ENCODE data around the gene AHSP. TPM values are rescaled to one million over a fixed set of nuclear protein-coding genes. Genes with fewer than 3 reads are reported as not detected.

Gene AHSP
- total RNA-seq, 4 donors from 2014 or later = not detected

DNA sequence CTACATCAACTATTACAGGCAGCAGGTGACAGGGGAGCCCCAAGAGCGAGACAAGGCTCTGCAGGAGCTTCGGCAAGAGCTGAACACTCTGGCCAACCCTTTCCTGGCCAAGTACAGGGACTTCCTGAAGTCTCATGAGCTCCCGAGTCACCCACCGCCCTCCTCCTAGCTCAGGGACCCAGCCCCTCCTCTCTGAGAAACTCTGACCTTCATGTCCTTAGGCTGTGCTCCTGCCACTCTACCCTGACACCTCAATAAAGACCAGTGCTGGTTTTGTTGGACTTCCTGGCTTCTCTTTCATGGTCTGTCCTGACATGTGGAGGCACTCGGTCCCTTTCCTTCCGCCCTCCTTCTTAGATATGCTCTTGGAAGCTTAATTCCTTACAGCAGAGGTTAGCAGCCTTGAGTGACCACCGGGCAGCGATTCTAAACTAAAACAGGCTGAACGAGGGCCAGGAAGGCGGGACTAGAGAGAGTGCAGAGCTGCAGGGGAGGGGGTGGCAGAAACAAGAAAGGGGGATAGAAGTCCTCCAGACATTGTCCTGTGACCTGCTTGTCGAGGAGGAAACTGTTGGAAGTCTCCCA, 915 bp downstream of the AHSP start:
- TF ChIP-seq POLR2A (IDR thresholded peaks at IDR 0.05) = no peak
- no peak for TF ChIP-seq EP300 (IDR thresholded peaks at IDR 0.05)
- TF ChIP-seq CTCF (IDR thresholded peaks at IDR 0.05) = no peak
- H3K4me1 ChIP-seq = peaks cover 0 to 14% (median 0%) of the 10 kb centered on the region in 4 donors
- no peak overlapping the region for H3K27ac ChIP-seq
- H3K9me3 ChIP-seq = no peaks in the 10 kb centered on the region
- WGBS, 2 donors = 29 to 41% methylated on average over 11 of the region's 11 CpGs
- peak overlapping the region in 2 of 4 donors; percentile 14 to 47 for H3K4me3 ChIP-seq
- no peaks in the 10 kb centered on the region for H3K36me3 ChIP-seq
- peaks cover 0 to 21% of the 10 kb centered on the region in 2 donors for H3K27me3 ChIP-seq
- DNase-seq (ENCODE audit: low spot score in 2 of 2) = no peak

GRCh38 chr16:31529108-31529936, 1.6 kb downstream of the AHSP start:
- H3K9me3 ChIP-seq = no peaks in the 10 kb centered on the region
- no peak for DNase-seq (ENCODE audit: low spot score in 2 of 2)
- TF ChIP-seq EP300 (IDR thresholded peaks at IDR 0.05) = no peak
- TF ChIP-seq CTCF (IDR thresholded peaks at IDR 0.05) = no peak
- no peak for TF ChIP-seq POLR2A (IDR thresholded peaks at IDR 0.05)
- WGBS, 2 donors = 1 to 5% methylated on average over 21 to 48 of the region's 52 CpGs
- H3K36me3 ChIP-seq = no peaks in the 10 kb centered on the region
- peak overlapping the region; percentile 11 to 47 (median 22) for H3K4me3 ChIP-seq
- H3K27ac ChIP-seq = no peak overlapping the region
- peaks cover 0 to 14% (median 0%) of the 10 kb centered on the region in 4 donors for H3K4me1 ChIP-seq
- H3K27me3 ChIP-seq = peaks cover 0 to 24% of the 10 kb centered on the region in 2 donors

DNA sequence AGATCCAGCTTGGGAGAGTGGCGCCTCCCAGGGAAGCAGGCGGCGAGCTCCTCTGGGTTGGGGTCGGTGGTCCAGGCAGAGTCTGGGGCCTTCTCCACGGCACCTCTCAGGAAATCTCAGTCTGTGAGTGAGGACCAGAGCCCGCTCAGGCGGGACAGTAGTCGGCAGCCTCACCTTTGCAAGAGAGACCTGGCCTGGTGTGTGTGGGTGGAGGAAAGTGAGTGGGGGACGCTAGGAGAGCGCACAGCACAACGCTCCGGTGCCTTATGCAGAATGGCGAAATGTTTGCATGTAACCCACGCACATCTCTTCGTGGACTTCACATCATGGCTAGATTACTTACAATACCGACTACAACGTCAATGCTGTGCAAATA, 2.2 kb downstream of the AHSP start:
- no peaks in the 10 kb centered on the region for H3K36me3 ChIP-seq
- no peak for DNase-seq (ENCODE audit: low spot score in 2 of 2)
- H3K4me3 ChIP-seq = peak overlapping the region; percentile 11 to 47 (median 22)
- peaks cover 0 to 30% of the 10 kb centered on the region in 2 donors for H3K27me3 ChIP-seq
- H3K9me3 ChIP-seq = no peaks in the 10 kb centered on the region
- WGBS, 2 donors = 19 to 24% methylated on average over 17 of the region's 17 CpGs
- H3K27ac ChIP-seq = no peak overlapping the region
- TF ChIP-seq EP300 (IDR thresholded peaks at IDR 0.05) = no peak
- no peak for TF ChIP-seq CTCF (IDR thresholded peaks at IDR 0.05)
- no peak for TF ChIP-seq POLR2A (IDR thresholded peaks at IDR 0.05)
- H3K4me1 ChIP-seq = peaks cover 0 to 14% (median 0%) of the 10 kb centered on the region in 4 donors

- peaks cover 0 to 33% of the 10 kb centered on the region in 2 donors for H3K27me3 ChIP-seq
- no peaks in the 10 kb centered on the region for H3K9me3 ChIP-seq
- DNase-seq (ENCODE audit: low spot score in 2 of 2) = no peak
- no peak overlapping the region for H3K27ac ChIP-seq
- peaks cover 0 to 14% (median 0%) of the 10 kb centered on the region in 4 donors for H3K4me1 ChIP-seq
- H3K36me3 ChIP-seq = no peaks in the 10 kb centered on the region
- H3K4me3 ChIP-seq = no peak overlapping the region
- TF ChIP-seq CTCF (IDR thresholded peaks at IDR 0.05) (no peak), EP300 (IDR thresholded peaks at IDR 0.05) (no peak), POLR2A (IDR thresholded peaks at IDR 0.05) (no peak)
- 71 to 80% methylated on average over 5 of the region's 5 CpGs for WGBS, 2 donors
These were observed 2.7 kb downstream of the AHSP start for GRCh38 chr16:31530405-31530804.

GRCh38 chr16:31531096-31531495, 3.4 kb downstream of the AHSP start:
- no peak overlapping the region for H3K4me3 ChIP-seq
- peaks cover 0 to 14% (median 0%) of the 10 kb centered on the region in 4 donors for H3K4me1 ChIP-seq
- DNase-seq (ENCODE audit: low spot score in 2 of 2) = no peak
- no peaks in the 10 kb centered on the region for H3K36me3 ChIP-seq
- no peaks in the 10 kb centered on the region for H3K9me3 ChIP-seq
- H3K27me3 ChIP-seq = peaks cover 0 to 37% of the 10 kb centered on the region in 2 donors
- 74 to 89% methylated on average over 1 of the region's 1 CpG for WGBS, 2 donors
- no peak overlapping the region for H3K27ac ChIP-seq
- no peak for TF ChIP-seq CTCF (IDR thresholded peaks at IDR 0.05)
- no peak for TF ChIP-seq EP300 (IDR thresholded peaks at IDR 0.05)
- TF ChIP-seq POLR2A (IDR thresholded peaks at IDR 0.05) = no peak
